SU-DHL-6 (cell line): ENCODE results near the gene DPP10.

Experiments used
- H2AFZ ChIP-seq: fragments of 200-600 bp; sonication (generic); 2 replicates; pipeline ENCODE4 v1.6.1; 2014; ENCODE audit warnings: low read depth, mild to moderate bottlenecking, moderate library complexity, mixed read lengths, antibody characterized with exemption, low read length; ENCODE audit not compliant: severe bottlenecking
- H3F3A ChIP-seq: fragments of 200-600 bp; shearing (Covaris generic); 2 replicates; pipeline ENCODE4 v1.6.0; 2016; ENCODE audit warnings: antibody characterized with exemption, mild to moderate bottlenecking; ENCODE audit not compliant: insufficient read depth
- H3K27ac ChIP-seq: fragments of 200-600 bp; sonication (generic); 2 replicates; pipeline ENCODE4 v1.5.1; 2016; ENCODE audit warnings: low read depth, mild to moderate bottlenecking, low read length, moderate library complexity, mixed read lengths
- H3K27me3 ChIP-seq: fragments of 200-600 bp; sonication (generic), shearing (Covaris generic); 2 replicates; pipeline ENCODE4 v1.6.0; 2014; ENCODE audit warnings: mild to moderate bottlenecking, low read length
- H3K36me3 ChIP-seq: fragments of 200-600 bp; sonication (generic); 2 replicates; pipeline ENCODE4 v1.6.1; 2014; ENCODE audit warnings: mild to moderate bottlenecking, low read length, mixed read lengths
- H3K4me2 ChIP-seq: fragments of 300-600, 200-600 bp; shearing (Covaris generic), sonication (generic); 2 replicates; pipeline ENCODE4 v1.6.0; 2014; ENCODE audit warnings: low read length, low read depth, mild to moderate bottlenecking; ENCODE audit not compliant: poor library complexity, severe bottlenecking
- H3K4me3 ChIP-seq: fragments of 200-600 bp; sonication (generic); 2 replicates; pipeline ENCODE4 v1.5.1; 2014; ENCODE audit warnings: antibody characterized with exemption, low read length, mild to moderate bottlenecking, mixed read lengths; ENCODE audit not compliant: insufficient read depth, poor library complexity, severe bottlenecking
- H3K79me2 ChIP-seq: fragments of 200-600 bp; sonication (generic); 2 replicates; pipeline ENCODE4 v1.6.1; 2014; ENCODE audit warnings: mild to moderate bottlenecking, low read length, moderate library complexity; ENCODE audit not compliant: insufficient read depth
- H3K9ac ChIP-seq: fragments of 200-600 bp; sonication (generic); 2 replicates; pipeline ENCODE4 v1.7.0; 2014; ENCODE audit warnings: mild to moderate bottlenecking, low read length
- H3K9me2 ChIP-seq: fragments of 200-600 bp; sonication (generic); replicated peaks from 2 replicates; pipeline ENCODE4 v1.6.1; 2014; ENCODE audit warnings: low read length; ENCODE audit not compliant: insufficient read depth
- H3K9me3 ChIP-seq: fragments of 200-600 bp; sonication (generic); 2 replicates; pipeline ENCODE4 v1.6.1; 2014; ENCODE audit warnings: low read length, mixed read lengths; ENCODE audit not compliant: insufficient read depth
- H4K20me1 ChIP-seq: fragments of 200-600 bp; sonication (generic); 2 replicates; pipeline ENCODE4 v1.6.1; 2014; ENCODE audit warnings: low read depth, mild to moderate bottlenecking, antibody characterized with exemption, low read length, moderate library complexity, mixed read lengths
- EZH2phosphoT487 ChIP-seq: fragments of 200-600 bp; sonication (generic), shearing (Covaris generic); conservative IDR thresholded peaks from 2 replicates; pipeline ENCODE4 v1.6.1; 2018; ENCODE audit warnings: mild to moderate bottlenecking, antibody characterized with exemption, low read length, moderate library complexity, mixed read lengths
- TF ChIP-seq, protein P1 (sequence below): fragments of 200-600 bp; sonication (generic); IDR thresholded peaks from one replicate; pipeline ENCODE4 v1.5.1; 2017; ENCODE audit warnings: antibody characterized with exemption, mild to moderate bottlenecking, low read length, moderate library complexity; ENCODE audit not compliant: insufficient read depth, poor library complexity, severe bottlenecking

Gene DPP10

DNA sequence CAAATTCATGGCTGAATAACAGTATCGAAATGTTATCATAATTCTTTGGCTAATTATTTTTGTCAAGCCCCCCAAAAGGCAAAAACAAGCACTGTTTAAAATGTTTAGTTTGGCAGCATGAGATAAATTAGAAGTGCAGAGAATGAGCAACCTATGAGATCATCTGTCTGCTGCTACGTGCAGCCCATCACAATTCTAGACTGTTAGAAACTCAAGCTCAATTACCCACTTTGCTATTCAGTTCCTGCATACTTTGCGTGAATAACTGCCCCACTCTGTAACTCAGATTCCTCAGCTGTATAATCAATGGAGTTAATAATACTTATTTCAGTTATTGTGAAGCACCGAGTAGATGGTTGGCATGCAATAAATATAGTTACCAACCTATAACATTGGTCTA is 1181.9 kb downstream of the DPP10 start:
- TF ChIP-seq EZH2phosphoT487, result no peak
- TF ChIP-seq, protein P1, sequence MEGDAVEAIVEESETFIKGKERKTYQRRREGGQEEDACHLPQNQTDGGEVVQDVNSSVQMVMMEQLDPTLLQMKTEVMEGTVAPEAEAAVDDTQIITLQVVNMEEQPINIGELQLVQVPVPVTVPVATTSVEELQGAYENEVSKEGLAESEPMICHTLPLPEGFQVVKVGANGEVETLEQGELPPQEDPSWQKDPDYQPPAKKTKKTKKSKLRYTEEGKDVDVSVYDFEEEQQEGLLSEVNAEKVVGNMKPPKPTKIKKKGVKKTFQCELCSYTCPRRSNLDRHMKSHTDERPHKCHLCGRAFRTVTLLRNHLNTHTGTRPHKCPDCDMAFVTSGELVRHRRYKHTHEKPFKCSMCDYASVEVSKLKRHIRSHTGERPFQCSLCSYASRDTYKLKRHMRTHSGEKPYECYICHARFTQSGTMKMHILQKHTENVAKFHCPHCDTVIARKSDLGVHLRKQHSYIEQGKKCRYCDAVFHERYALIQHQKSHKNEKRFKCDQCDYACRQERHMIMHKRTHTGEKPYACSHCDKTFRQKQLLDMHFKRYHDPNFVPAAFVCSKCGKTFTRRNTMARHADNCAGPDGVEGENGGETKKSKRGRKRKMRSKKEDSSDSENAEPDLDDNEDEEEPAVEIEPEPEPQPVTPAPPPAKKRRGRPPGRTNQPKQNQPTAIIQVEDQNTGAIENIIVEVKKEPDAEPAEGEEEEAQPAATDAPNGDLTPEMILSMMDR, result no peak
- no peaks in the 10 kb centered on the region for H3F3A ChIP-seq
- no peak overlapping the region for H3K9ac ChIP-seq
- no peaks in the 10 kb centered on the region for H3K27me3 ChIP-seq
- no peak overlapping the region for H3K4me2 ChIP-seq
- H3K79me2 ChIP-seq, result no peaks in the 10 kb centered on the region
- no peaks in the 10 kb centered on the region for H4K20me1 ChIP-seq
- no peak overlapping the region for H3K27ac ChIP-seq
- H3K9me2 ChIP-seq, result no peaks in the 10 kb centered on the region
- H3K4me3 ChIP-seq, result no peak overlapping the region
- H3K36me3 ChIP-seq, result no peaks in the 10 kb centered on the region
- H3K9me3 ChIP-seq, result no peaks in the 10 kb centered on the region
- H2AFZ ChIP-seq, result no peak overlapping the region

DNA sequence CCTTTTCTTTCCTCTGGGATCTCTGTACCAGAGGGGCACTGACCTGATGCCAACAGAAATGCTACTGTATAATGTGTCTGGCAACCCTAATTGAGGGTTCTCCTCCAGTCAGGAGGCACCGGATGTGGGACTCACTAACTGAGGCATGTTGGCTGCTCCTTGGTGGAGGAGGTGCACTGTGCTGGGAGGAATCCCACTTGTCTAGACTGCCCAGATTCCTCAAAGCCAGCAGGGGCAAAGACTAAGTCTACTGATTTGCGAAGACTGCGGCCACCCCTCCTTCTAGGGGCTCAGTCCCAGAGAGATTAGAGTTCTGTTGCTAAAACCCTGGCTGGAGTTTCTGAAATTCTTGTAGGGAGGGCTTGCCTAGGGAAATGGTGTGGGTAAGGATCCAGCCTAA is 1192.1 kb downstream of the DPP10 start:
- H3K9ac ChIP-seq, result no peak overlapping the region
- no peaks in the 10 kb centered on the region for H3K9me3 ChIP-seq
- H3K36me3 ChIP-seq, result no peaks in the 10 kb centered on the region
- H3K27me3 ChIP-seq, result no peaks in the 10 kb centered on the region
- H2AFZ ChIP-seq, result no peak overlapping the region
- H3K27ac ChIP-seq, result no peak overlapping the region
- no peaks in the 10 kb centered on the region for H3K79me2 ChIP-seq
- TF ChIP-seq, protein P1, result no peak
- no peak for TF ChIP-seq EZH2phosphoT487
- no peaks in the 10 kb centered on the region for H4K20me1 ChIP-seq
- no peaks in the 10 kb centered on the region for H3K9me2 ChIP-seq
- H3K4me2 ChIP-seq, result no peak overlapping the region
- H3K4me3 ChIP-seq, result no peak overlapping the region
- no peaks in the 10 kb centered on the region for H3F3A ChIP-seq

DNA sequence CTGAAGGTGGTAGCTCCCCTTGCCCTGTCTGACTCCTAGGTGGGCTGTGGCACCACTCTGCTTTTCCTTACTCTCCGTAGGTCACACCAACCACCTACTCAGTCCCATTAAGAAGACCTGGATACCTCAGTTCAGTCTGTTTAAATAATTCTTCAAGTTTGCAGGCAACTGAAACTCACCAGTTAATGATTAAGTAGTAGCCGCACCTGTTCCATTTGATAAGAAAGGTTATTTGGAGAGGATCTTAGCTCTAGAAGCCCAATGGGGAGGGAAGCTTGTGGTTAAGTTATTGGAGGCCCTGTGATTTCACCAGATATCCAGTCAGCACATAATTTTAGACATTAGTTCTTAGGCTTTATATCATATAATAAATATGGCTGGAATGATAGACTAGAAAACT is 1193.0 kb downstream of the DPP10 start:
- H3K4me2 ChIP-seq, result no peak overlapping the region
- no peak overlapping the region for H3K4me3 ChIP-seq
- TF ChIP-seq EZH2phosphoT487, result no peak
- TF ChIP-seq, protein P1, result no peak
- H3K9me3 ChIP-seq, result no peaks in the 10 kb centered on the region
- no peaks in the 10 kb centered on the region for H3K79me2 ChIP-seq
- no peaks in the 10 kb centered on the region for H3K9me2 ChIP-seq
- no peak overlapping the region for H2AFZ ChIP-seq
- H3K27me3 ChIP-seq, result no peaks in the 10 kb centered on the region
- H3K36me3 ChIP-seq, result no peaks in the 10 kb centered on the region
- H4K20me1 ChIP-seq, result no peaks in the 10 kb centered on the region
- H3K9ac ChIP-seq, result no peak overlapping the region
- H3F3A ChIP-seq, result no peaks in the 10 kb centered on the region
- H3K27ac ChIP-seq, result no peak overlapping the region

DNA sequence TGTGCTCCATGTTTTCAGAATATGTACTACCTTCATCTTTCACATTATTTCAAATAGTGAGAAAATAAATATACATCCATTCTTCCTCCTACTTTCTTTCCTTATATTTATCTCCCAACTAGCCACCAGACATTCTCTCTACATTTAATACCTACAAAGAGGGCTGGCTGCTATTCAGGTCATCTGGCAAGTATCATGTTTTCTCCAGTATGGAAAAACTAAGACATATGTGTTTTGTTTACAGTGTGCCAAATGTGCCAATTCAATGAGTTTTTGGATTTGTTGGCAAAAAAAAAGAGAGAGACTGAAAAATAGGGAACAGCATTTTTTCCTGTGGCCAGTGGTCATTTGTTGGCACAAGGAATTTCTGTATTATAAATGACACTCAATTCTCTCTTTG is 1207.3 kb downstream of the DPP10 start:
- no peak overlapping the region for H2AFZ ChIP-seq
- no peaks in the 10 kb centered on the region for H3K9me2 ChIP-seq
- no peaks in the 10 kb centered on the region for H3K36me3 ChIP-seq

More for the DNA sequence above, 1207.3 kb downstream of the DPP10 start:
- H3K27ac ChIP-seq, result no peak overlapping the region
- H3K9me3 ChIP-seq, result no peaks in the 10 kb centered on the region
- no peaks in the 10 kb centered on the region for H4K20me1 ChIP-seq
- H3K27me3 ChIP-seq, result no peaks in the 10 kb centered on the region
- no peak overlapping the region for H3K4me2 ChIP-seq
- H3K4me3 ChIP-seq, result no peak overlapping the region
- no peak overlapping the region for H3K9ac ChIP-seq
- H3K79me2 ChIP-seq, result no peaks in the 10 kb centered on the region
- H3F3A ChIP-seq, result no peaks in the 10 kb centered on the region
- TF ChIP-seq, protein P1, result no peak
- no peak for TF ChIP-seq EZH2phosphoT487
